ENCODE results near the gene CEP72.

DNA sequence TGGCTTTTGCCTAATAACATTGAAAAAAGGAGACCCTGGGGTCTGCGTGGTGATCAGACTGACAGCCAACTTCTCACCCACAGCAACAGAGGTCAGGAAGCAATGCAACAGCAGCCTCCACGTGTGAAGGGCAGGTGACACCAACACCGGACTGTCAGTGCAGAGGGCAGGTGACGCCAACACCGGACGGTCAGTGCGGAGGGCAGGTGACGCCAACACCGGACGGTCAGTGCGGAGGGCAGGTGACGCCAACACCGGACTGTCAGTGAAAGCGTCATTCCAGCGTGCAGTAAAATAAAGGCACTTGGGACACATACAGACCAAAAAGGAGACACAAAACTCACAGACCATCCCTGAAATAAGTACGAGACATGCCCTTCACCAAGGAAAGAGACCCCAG, 37.2 kb upstream of the CEP72 start:
- TF ChIP-seq, protein P1, sequence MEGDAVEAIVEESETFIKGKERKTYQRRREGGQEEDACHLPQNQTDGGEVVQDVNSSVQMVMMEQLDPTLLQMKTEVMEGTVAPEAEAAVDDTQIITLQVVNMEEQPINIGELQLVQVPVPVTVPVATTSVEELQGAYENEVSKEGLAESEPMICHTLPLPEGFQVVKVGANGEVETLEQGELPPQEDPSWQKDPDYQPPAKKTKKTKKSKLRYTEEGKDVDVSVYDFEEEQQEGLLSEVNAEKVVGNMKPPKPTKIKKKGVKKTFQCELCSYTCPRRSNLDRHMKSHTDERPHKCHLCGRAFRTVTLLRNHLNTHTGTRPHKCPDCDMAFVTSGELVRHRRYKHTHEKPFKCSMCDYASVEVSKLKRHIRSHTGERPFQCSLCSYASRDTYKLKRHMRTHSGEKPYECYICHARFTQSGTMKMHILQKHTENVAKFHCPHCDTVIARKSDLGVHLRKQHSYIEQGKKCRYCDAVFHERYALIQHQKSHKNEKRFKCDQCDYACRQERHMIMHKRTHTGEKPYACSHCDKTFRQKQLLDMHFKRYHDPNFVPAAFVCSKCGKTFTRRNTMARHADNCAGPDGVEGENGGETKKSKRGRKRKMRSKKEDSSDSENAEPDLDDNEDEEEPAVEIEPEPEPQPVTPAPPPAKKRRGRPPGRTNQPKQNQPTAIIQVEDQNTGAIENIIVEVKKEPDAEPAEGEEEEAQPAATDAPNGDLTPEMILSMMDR (IDR thresholded peaks at IDR 0.05) = no peak
- no peak for TF ChIP-seq POLR2A (IDR thresholded peaks at IDR 0.05)
- no peak for TF ChIP-seq POLR2AphosphoS5 (IDR thresholded peaks at IDR 0.05; ENCODE audit: insufficient read depth in 1 of 2, low read depth in 1 of 2)
